Hepatic stellate cell (primary cell): Measurements from ENCODE around the gene IFNAR1.

Experiments
- DNase-seq: peaks from one replicate; pipeline ENCODE4 v3.0.0; 2011; ENCODE audit warnings: low spot score

The IFNAR1 gene

GRCh38 chr21:33402001-33402979 is 77.5 kb downstream of the IFNAR1 start:
- DNase-seq = peak; percentile 68

- DNase-seq = peak; percentile 47
These were observed 78.5 kb downstream of the IFNAR1 start, which contains the start of gene IFNGR2 for GRCh38 chr21:33403128-33403785. Gene IFNGR2, plus strand, starts transcription at chr21:33403413. Its CDS starts 131 bp downstream, at chr21:33403544.

GRCh38 chr21:33403786-33404585 is 79.2 kb downstream of the IFNAR1 start:
- peak; percentile 72 for DNase-seq

GRCh38 chr21:33406493-33406892 is 81.7 kb downstream of the IFNAR1 start:
- DNase-seq = no peak
